Nucleus accumbens (tissue), 56 donors: Measurements from ENCODE around the gene EXO5.
"Not testable (repeated sequence)": the region's sequence is repeated elsewhere in the genome, so short reads cannot be mapped to it uniquely, and the experiment has no call there.

Experiments
- DNase-seq, 56 donors: peaks; one replicate each; lab custom pipeline; 2025; lab: John Stamatoyannopoulos, UW

EXO5 gene, protein sequence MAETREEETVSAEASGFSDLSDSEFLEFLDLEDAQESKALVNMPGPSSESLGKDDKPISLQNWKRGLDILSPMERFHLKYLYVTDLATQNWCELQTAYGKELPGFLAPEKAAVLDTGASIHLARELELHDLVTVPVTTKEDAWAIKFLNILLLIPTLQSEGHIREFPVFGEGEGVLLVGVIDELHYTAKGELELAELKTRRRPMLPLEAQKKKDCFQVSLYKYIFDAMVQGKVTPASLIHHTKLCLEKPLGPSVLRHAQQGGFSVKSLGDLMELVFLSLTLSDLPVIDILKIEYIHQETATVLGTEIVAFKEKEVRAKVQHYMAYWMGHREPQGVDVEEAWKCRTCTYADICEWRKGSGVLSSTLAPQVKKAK

DNA sequence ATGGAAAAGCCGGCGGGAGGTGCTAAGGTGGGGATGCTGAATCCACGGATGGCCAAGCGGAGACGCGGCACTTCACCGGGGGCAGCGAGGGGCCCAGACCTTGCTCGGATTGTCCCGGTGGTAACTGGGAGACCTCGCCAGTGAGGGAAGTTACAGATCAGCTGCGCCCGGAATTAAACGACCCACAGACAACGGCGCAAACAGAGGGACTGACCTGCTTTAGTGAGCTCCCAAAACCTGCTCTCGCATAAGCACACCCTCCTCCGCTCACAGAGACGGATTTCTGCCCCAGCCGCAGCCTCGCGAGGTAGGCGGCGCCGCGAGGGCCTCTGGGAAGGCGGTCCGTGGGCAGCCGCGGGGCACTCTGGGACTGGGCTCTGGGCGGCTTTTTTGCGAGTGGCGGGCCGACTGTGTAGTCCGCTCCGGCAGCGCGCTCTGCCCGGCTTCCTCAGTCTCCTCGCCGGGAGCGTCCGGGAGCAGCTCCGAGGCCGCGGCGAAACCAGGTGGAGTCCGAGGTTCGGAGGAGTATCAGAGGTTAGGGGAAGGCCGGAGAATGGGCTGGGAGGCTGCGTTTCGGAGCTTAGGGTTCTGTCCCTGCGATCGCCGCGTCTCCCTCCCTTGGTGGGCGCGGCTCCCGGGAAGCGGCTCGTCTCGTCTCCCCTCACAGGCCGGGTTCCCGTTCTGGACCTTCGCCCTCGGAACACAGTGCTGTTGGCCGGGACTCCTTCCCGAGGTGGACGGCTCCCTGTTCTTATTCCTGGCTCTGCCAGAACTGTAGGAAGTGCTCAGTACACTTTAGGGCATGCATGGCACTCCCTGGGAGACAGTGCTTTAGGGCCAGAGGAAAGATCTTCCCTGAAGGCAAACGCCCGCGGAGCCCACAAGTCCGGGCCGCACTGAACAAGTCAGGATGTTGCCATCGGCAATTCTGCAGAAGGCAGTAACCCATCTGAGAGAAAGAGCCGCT lies at the start of gene EXO5:
EXO5 (plus strand) TSS at position 393 of the 967 bp plus-strand sequence. CDS start 5,778 bp downstream, outside the sequence.
- peak in 54 of 56 donors; percentile 9 to 86 (median 62) for DNase-seq

DNA sequence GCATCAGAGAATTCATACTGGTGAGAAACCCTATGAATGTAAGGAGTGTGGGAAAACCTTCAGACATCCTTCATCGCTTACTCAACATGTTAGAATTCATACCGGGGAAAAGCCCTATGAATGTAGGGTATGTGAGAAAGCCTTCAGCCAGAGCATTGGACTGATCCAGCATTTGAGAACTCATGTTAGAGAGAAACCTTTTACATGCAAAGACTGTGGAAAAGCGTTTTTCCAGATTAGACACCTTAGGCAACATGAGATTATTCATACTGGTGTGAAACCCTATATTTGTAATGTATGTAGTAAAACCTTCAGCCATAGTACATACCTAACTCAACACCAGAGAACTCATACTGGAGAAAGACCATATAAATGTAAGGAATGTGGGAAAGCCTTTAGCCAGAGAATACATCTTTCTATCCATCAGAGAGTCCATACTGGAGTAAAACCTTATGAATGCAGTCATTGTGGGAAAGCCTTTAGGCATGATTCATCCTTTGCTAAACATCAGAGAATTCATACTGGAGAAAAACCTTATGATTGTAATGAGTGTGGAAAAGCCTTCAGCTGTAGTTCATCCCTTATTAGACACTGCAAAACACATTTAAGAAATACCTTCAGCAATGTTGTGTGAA lies 45.5 kb upstream of the EXO5 start:
- DNase-seq: no peak

DNA sequence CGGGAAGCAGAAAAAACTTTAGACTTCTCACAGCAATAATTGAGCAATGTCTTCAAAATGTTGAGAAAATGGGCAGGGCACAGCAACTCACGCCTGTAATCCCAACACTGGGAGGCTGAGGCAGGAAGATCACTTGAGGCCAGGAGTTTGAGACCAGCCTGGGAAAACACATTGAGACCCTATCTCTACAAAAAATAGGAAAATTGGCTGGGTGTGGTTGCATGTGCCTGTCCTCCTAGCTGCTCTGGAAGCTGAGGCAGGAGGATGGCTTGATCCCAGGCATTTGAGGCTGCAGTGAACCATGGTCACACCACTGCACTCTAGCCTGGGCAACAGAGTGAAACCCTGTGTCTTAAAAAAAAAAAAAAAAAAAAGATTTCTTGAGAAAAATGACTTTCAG lies 39.2 kb upstream of the EXO5 start:
- no peak for DNase-seq

DNA sequence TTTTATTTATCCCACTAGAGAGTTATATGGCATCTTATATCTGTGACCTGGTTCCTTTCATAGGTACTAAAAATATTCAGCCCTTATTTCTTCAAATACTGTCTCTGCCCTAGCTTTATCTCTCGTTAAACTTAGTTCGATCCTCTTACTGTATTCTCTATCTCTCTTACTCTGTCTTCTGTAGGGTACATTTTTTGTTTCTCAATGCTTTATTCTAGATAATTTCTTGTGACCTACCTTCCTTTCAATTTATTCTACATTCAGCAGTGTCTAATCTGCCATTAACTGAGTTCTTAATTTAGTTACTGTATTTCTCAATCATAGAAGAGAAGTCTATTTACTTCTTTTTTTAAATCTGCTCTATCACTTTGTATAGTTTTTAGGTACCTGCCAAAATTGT lies 33.3 kb upstream of the EXO5 start:
- no peak for DNase-seq

DNA sequence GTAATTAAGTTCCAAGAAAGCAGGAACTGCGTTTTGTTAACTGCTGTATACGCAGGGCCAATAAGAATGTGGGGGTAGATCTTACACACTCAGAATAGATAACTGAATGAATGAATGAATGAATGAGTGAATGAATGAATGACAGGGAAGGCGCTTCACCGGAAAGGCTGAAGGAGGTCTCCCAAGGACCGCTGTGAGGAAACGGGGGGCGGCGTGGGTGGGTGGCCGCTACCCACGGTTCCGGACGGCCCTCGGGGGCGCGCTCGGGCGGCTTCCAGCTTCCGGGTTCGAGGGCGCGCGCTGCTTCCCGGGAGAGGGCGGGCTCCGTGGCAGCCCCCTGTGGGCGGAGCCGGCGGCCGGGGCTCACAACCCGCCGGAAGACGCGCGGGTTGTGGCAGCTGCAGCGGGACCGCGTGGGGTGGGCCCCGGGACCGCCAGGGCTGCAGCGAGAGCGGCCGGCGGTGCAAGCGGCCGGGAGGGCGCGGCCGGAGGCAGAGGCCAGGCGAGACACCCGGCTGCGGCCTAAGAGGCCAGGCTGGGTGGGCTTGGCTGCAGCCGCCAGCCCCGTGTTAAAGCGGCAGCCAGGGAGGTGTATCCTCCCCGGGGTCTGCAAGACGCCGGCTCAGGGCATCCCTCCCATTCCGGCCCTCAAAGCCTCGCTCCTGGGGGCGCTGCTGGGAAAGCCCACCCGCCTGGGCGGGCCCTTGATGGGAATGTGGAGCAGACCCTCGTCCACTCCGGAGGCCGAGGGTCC lies 31.5 kb upstream of the EXO5 start, which contains the start of gene ZFP69:
ZFP69 (plus strand) TSS at position 367 of the 754 bp plus-strand sequence. CDS start 2,072 bp downstream, outside the sequence.
- peak in 43 of 56 donors; percentile 8 to 75 (median 41) for DNase-seq

DNA sequence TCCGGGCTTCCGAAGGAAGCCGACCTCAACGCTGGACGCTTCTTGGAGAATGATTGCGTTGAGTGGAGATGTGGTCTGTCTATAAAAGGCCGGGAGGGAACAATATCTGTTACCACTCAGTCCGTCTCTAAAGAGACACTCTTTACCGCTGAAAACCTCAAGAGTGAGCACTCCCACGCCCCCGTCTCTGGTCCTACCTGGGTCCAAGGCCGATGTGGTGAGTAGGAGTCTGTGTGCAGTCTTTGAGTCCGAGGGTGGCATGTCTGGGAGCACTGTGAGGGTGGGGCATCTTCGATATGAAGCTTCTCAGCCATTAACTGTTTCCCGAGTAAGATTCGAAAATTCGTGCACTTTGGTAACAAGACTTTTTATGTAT lies 30.9 kb upstream of the EXO5 start:
- peak in 19 of 56 donors; percentile 8 to 40 (median 19) for DNase-seq

DNA sequence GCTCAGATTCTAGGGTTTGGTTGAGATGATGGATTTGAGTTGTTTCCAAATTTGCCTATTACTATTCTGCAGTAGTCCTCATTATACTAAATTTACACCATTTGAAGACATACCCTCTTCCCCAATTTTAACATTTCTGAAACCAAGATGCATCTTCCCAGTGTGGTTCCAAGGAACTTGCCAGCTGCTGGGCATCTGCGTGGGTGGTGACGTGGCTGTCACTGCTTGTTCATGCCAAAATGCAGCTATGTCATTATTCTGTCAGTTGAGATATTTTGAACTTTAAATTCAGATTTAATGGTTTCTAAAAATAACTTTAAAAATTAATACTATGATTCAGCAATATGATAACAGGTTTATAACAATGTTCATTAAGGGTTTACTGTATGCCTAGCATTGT lies 30.3 kb upstream of the EXO5 start:
- peak in 4 of 56 donors; percentile 3 to 37 (median 10) for DNase-seq

DNA sequence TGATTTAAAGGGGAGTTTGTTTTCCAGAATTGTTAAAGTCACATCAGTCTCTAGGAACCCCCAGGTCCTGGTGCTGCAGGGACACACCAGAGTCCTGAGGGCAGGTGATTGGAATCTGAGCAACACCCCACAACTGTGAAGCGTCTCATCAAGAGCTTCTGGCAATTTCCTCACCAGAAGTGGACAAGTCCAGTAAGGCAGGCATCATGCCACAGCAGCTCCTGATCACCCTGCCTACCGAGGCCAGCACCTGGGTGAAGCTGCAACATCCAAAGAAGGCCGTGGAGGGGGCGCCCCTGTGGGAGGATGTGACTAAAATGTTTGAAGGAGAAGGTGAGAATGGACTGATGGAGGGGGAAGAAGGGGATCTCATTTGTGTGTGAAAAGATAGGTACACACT lies 29.4 kb upstream of the EXO5 start:
- no peak for DNase-seq

DNA sequence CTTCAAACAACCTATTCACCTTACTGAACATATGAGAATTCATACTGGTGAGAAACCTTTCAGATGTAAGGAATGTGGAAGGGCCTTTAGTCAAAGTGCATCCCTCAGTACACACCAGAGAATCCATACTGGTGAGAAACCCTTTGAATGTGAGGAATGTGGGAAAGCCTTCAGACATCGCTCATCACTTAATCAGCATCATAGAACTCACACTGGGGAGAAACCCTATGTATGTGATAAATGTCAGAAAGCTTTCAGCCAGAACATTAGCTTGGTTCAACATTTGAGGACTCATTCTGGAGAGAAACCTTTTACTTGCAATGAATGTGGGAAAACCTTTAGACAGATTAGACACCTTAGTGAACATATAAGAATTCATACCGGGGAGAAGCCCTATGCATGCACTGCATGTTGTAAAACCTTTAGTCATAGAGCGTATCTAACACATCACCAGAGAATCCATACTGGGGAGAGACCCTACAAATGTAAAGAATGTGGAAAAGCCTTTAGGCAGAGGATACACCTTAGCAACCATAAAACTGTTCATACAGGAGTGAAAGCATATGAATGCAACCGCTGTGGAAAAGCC lies 13.2 kb upstream of the EXO5 start:
- DNase-seq: no peak

DNA sequence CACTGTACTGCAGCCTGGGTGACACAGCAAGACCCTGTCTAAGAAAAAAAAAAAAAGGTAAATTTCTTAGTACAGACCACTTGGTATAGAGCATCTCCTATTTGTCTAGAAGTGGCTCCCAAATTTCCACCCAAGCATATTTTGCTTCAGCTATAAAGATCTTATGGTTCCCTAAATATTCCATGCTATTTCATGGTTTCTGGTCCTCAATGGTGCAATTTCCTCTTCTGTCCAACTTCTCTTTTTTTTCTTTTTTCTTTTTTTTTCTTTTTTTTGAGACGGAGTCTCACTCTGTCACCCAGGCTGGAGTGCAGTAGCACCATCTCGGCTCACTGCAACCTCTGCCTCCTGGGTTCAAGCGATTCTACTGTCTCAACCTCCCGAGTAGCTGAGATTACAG lies 5.9 kb upstream of the EXO5 start:
- not testable (repeated sequence) for DNase-seq

DNA sequence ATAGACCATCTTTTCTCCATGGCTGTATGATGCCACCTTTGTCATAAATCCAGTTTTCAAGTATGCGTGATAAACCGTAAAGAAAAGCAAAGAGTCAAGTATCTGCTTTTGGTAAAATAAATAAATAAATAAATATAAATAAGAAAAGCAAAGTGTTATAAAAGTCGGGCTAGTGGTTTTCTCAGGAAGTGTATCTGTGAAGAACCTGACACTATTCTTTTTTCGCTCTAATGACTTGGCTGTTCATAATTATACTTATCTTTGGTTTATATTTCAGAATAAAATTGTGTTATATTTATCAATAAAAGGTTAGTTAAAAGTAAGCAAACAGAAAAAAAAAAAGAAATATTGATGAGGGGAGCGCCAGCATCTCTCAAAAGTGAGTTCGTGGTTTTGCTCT lies 594 bp upstream of the EXO5 start:
- DNase-seq: no peak

DNA sequence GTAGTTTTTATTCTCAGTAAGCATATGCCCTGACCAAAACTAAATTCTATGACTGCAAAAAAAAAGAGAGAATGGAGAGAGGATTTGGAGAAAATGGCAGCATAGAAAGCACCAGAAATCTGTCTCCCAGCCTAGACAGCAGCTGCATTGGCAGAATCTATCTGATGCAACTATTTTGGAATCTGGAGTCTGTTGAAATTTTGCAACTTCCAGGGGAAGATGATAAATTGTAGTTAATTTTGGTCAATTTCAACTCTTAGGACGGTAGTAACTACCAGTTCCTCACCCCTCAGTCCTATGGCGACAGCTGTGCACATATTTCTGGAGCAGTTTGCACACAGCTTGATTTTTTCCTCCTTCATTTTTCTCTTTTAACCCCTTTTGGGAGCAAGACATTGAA lies 10.9 kb downstream of the EXO5 start:
- DNase-seq: no peak

DNA sequence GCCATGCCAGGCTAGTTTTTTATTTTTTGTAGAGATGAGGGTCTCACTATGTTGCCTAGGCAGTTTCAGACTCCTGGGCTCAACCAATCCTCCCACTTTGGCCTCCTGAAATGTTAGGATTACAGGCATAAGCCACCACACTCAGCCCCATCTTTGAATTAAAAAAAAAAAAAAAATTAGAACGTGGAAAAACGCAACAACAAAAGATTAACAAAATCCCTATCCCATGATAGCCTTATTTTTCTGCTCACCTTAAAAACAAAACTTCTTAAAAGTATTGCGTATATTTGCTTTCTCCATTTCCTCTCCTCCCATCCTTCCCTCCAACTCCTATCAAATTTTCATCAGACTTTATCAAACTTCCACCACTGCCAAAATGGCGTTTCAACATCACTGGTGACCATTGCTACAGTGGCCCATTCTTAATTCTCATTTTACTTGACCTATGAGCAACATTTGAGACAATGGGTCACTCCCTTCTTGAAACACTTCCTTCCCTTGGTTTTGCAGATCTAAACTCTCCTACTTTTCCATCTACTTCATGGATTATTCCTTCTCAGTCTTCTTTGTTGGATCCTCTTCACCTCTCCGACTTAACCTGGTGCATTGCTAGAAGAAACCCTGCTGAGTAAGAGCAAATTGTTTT lies 22.3 kb downstream of the EXO5 start:
- DNase-seq: no peak

DNA sequence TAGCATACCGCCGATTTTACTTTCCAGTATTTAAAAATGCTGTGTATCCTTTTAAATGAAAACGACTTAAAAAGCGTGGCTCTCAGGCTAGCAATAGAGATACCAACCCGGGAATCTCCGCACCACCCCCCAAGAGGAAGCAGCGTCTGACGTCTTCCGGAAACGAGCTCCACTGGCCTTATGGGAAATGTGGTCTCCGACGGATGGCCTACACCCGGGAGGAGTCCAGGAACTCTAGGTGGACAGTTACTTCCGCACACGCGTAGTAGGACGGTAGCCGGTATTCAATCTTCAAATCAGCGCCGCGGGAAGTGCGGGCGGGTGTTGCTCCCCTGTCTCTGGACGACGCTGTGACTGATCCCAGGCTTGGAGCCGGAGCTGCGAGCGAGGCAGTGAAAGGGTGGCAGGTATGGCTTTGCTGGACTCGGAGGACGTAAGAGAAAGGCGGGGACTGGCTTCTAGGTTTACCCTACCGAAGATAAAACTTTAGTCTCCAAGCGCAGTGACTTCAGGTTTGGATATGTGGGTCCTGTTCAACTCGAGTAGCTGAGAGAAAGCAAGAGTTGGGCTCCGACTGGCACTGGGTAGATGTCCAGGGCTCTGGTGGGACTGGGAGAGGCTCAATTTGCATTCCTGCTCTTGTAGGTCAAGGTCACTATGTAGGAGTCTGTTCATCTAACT lies 23.0 kb downstream of the EXO5 start, which contains the start of gene ZNF684:
ZNF684 (plus strand) TSS at position 257 of the 681 bp plus-strand sequence. CDS start 1,530 bp downstream, outside the sequence.
- peak; percentile 40 to 94 (median 83) for DNase-seq

DNA sequence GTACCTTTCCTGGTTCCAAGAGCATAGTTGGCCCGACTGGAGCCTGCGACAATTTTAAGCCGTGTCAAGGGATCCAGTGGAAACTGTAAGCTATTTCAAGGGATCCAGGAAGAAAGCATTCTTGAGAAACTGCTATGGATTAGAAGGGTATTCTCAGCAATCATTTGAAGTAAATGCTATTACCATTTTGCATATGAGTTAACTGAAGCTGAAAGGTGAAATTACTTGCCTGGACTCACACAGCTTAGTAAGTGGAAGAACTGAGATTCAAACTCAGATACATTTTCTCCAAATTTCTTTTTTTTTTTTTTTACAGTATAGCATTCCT lies 23.5 kb downstream of the EXO5 start:
- DNase-seq: peak in 1 of 56 donors; percentile 41

DNA sequence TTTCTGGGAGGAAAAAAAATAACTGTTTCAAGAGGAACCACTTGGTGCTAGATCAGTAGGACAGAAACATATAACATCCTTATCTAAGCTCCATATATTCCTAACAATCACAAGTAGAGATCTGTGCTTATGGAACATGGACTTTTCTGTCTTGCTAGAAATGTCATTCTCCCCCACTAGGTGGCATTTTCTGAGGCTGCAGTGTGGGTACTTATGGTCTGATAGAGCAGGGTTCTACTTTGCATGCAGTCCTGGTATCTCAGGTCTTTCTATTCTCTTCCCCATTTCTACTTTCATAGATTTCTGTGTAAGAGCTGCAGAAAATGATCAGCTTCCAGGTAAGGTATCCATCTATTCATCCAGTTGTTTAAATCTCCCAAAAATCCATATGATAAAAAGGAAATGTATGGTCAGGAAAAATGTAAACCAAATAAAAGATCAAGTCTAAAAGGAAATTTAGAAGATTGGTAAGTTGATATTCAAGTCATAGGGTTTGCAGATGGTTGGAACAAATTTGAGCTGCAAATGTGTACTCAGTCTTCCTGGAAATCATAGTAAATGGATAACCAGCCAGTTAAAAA lies 24.4 kb downstream of the EXO5 start:
- DNase-seq: peak in 9 of 56 donors; percentile 0 to 14 (median 1)

DNA sequence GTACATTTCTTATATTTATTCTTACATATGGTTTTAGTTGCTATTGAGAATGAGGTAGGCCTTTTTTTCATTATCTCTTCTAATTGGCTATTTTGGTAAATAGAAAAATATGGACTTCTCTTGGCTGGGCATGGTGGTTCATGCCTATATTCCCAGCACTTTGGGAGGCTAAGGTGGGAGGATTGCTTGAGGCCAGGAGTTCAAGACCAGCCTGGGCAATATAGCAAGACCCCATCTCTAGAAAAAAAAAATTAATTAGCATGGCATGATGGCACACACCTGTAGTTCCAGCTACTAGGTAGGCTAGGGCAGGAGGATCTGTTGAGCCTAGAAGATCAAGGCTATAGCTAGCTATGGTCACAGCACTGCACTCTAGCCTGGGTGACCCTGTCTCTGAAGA lies 26.0 kb downstream of the EXO5 start:
- no peak for DNase-seq

DNA sequence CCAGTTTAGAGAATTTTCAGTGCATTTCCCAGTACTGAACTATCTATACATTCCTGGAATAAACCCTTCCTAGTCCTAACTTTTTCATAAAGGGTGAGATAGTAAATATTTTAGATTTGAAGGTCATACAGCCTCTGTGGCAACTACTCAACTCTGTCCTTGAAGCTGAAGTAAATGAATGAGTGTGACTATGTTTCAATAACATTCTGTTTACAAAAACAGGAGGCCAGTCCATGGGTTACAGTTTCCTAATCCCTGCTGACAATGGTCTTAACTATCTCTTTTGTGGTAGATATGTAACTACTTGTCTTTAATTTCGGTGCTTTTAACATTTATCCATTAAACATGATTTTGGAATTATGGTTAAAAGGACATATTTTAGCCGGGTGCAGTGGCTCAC lies 27.2 kb downstream of the EXO5 start:
- no peak for DNase-seq
